A549 (cell line): Measurements from ENCODE around the gene GNAI2.

Source experiments
- NFE2L2 ChIP-seq: fragments of 150-350 bp; conservative IDR thresholded peaks from 2 replicates; pipeline ENCODE4 v1.6.1; 2014; ENCODE audit warnings: low read length
- POLR2A ChIP-seq: IDR thresholded peaks from 2 replicates; pipeline ENCODE4 v1.6.1; 2012; ENCODE audit warnings: mild to moderate bottlenecking, low read length

- no peak for TF ChIP-seq NFE2L2
- no peak for TF ChIP-seq POLR2A
These were observed 40.7 kb downstream of the GNAI2 start for GRCh38 chr3:50276762-50277101.
